Lower leg skin (tissue), 3 donors: ENCODE results near the gene SLC22A23.

Source experiments
- CTCF ChIP-seq, 3 donors: fragments of 450-650 bp; IDR thresholded peaks; one replicate each; pipeline ENCODE4 v1.5.1; 2016; ENCODE audit warnings: antibody characterized with exemption in 3 of 3, mild to moderate bottlenecking in 3 of 3, moderate library complexity in 2 of 3
- POLR2A ChIP-seq, 2 donors: fragments of 450-650 bp; IDR thresholded peaks; one replicate each; pipeline ENCODE4 v1.6.1; 2016 to 2017; ENCODE audit warnings: antibody characterized with exemption in 2 of 2, mild to moderate bottlenecking in 1 of 2, moderate library complexity in 1 of 2

DNA sequence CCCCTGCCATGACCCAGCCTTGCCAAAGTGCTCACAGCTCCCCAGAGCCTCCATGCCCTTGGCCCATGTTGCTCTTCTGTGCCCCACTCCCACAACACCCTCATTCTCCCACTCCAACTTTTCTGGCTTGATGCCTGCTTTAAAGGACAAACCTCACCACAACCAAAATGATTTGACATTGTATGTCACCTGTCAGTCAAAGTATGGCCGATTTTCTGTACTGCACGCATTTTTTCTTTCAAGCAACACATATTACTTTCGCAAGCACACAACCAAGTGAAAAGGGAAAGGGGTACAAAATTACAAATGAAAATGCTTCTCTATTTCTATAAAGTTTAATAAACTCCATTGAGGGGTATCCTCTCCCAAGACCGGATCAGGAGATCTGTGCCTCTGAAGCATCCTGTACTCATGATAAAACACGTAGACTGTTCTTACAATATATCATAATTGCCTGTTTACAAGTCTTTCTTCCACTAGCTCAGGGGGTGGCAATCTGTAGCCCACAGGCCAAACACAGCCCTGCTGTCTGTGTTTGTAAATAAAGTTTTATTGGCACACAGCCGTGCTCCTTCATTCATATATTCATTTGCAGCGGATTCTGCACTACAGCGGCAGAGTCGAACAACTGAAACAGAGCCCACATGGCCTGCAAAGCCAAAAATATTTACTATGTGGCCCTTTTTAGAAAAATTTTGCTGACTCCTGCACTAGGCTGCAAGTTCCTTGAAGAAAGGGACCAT is 32.5 kb downstream of the SLC22A23 start:
- TF ChIP-seq CTCF (IDR thresholded peaks at IDR 0.05) (no peak), POLR2A (IDR thresholded peaks at IDR 0.05) (no peak)
